ENCODE measurements around the gene DYNLL1. TPM values are rescaled to one million over a fixed set of nuclear protein-coding genes. Genes with fewer than 3 reads are reported as not detected.
A peak's percentile ranks its signal among the peaks of the same experiment; 100 is the strongest.

DYNLL1 gene
- total RNA-seq, 1 experiment from 2014 or later = 243 TPM

- Histone ChIP-seq H3K4me2 (ENCODE audit: low read length) (peak overlapping the region; percentile 85), H3K9me3 (ENCODE audit: control insufficient read depth in 1 of 2, insufficient read depth in 1 of 2, low read depth in 1 of 2, low read length in 2 of 2) (no peaks in the 10 kb centered on the region), H4K20me1 (ENCODE audit: insufficient read depth) (peaks cover 3% of the 10 kb centered on the region; the same call in 1 of the 2 replicates), H3K79me2 (ENCODE audit: insufficient read depth, low read length) (peaks cover 31% of the 10 kb centered on the region), H3K27ac (ENCODE audit: low read depth, low read length) (peak overlapping the region; percentile 92), H3K27me3 (ENCODE audit: insufficient read depth, low read length) (no peaks in the 10 kb centered on the region), H3K9me2 (ENCODE audit: insufficient read depth) (no peaks in the 10 kb centered on the region), H3K4me3 (replicated peaks in 1 of 2; ENCODE audit: low read depth in 1 of 2, low read length in 2 of 2) (peak overlapping the region; percentile 93), H3K4me1 (ENCODE audit: control insufficient read depth in 1 of 2, insufficient read depth in 2 of 2, low read length in 2 of 2) (peaks cover 9 to 16% of the 10 kb centered on the region in 2 experiments; a peak in 2 of 4 replicates), H2AFZ (ENCODE audit: low read depth, low read length, poor library complexity, severe bottlenecking) (no peak overlapping the region), H3K36me3 (ENCODE audit: control insufficient read depth in 1 of 2, insufficient read depth in 2 of 2, low read length in 2 of 2) (peaks cover 10 to 16% of the 10 kb centered on the region in 2 experiments; a peak in 2 of 4 replicates), H3K9ac (ENCODE audit: low read length) (peak overlapping the region; percentile 81)
- intact Hi-C loops (cut with micrococcal nuclease) = no loop called here
- no TSS peak for BruUV-seq (replicated peaks)
- ChIA-PET RAD21 (ENCODE audit: low non-redundant PET in 1 of 2, low total read pairs in 2 of 2, uncharacterized antibody in 2 of 2, unreplicated experiment in 2 of 2) (no interaction called here), POLR2A (interaction anchor here (0.6 to 2.2 kb wide), 16 partner anchors 9 to 1903 kb away, joined by 3 to 18 read pairs (median 4); partner anchors contain the start of genes COQ5, RNU4-1, RNU4-2 and SRSF9), CTCF (interaction anchor here (1.3 kb wide), 1 partner anchor 25 kb away, joined by 3 read pairs; no protein-coding TSS in a partner anchor)
- no peak for DNase-seq (ENCODE audit: low read depth, low spot score)
- ATAC-seq = peak; percentile 38
- TF ChIP-seq TCF7L2 (IDR thresholded peaks at IDR 0.05; ENCODE audit: borderline replicate concordance, extremely low read depth, insufficient read depth, insufficient read length) (no peak), POLR2AphosphoS5 (IDR thresholded peaks at IDR 0.05; ENCODE audit: low read depth, low read length) (no peak), EGR1 (IDR thresholded peaks at IDR 0.05; ENCODE audit: low read depth) (peak; percentile 85), ZFX (IDR thresholded peaks at IDR 0.05) (no peak), YY1 (IDR thresholded peaks at IDR 0.05; ENCODE audit: extremely low read depth, insufficient replicate concordance, low read depth, low read length) (no peak), ZNF274 (IDR thresholded peaks at IDR 0.05; ENCODE audit: low read depth, low read length) (no peak), CEBPB (IDR thresholded peaks at IDR 0.05; ENCODE audit: low read depth) (no peak), REST (IDR thresholded peaks at IDR 0.05; ENCODE audit: low read depth) (no peak), RAD21 (IDR thresholded peaks at IDR 0.05; ENCODE audit: low read depth) (peak; percentile 42), CBX3 (IDR thresholded peaks at IDR 0.05; ENCODE audit: low read depth) (no peak), ATF3 (IDR thresholded peaks at IDR 0.05) (no peak), EZH2 (IDR thresholded peaks at IDR 0.05) (no peak), CTCF (IDR thresholded peaks at IDR 0.05 in 2 of 3, conservative IDR thresholded peaks at IDR 0.05 in 1 of 3; ENCODE audit: borderline replicate concordance in 1 of 3, insufficient read depth in 1 of 3, low read depth in 2 of 3, low read length in 2 of 3) (peak in 1 of 3 experiments; percentile 29; a peak in 1 of 6 replicates), MAX (IDR thresholded peaks at IDR 0.05) (no peak), SIN3A (IDR thresholded peaks at IDR 0.05; ENCODE audit: low read depth) (0 out of 2 replicates have a peak, but pooled peaks have one; percentile 25), POLR2A (IDR thresholded peaks at IDR 0.05; ENCODE audit: borderline replicate concordance, extremely low read depth, insufficient read depth, insufficient read length) (no peak), JUND (IDR thresholded peaks at IDR 0.05) (no peak), EZH2phosphoT487 (IDR thresholded peaks at IDR 0.05; ENCODE audit: borderline replicate concordance) (no peak), ELF1 (IDR thresholded peaks at IDR 0.05; ENCODE audit: borderline replicate concordance, low read depth) (no peak), FOSL1 (IDR thresholded peaks at IDR 0.05; ENCODE audit: low read depth) (no peak)
Observed at GRCh38 chr12:120496413-120497340, 764 bp downstream of the DYNLL1 start.
